ENCODE results near the gene UGT1A7.
"Not testable (repeated sequence)": the region's sequence is repeated elsewhere in the genome, so short reads cannot be mapped to it uniquely, and the experiment has no call there.

UGT1A7 gene

DNA sequence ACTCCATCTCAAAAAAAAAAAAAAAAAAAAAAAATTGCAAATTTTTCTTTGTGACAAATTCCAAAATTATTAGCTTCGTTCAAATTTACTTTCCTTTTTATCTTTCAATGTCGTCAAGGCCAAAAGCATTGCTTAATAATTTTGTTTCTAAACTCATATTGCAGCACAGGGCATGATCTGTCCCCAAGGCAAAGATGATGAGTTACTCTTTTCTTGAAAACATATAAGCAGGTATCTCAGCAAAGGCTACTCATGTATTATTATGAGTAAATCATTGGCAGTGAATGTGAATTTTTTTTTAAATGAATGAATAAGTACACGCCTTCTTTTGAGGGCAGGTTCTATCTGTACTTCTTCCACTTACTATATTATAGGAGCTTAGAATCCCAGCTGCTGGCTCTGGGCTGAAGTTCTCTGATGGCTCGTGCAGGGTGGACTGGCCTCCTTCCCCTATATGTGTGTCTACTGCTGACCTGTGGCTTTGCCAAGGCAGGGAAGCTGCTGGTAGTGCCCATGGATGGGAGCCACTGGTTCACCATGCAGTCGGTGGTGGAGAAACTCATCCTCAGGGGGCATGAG, at the start of gene UGT1A7:
Gene UGT1A7 (plus strand): TSS at position 381 of the 579 bp plus-strand sequence. CDS start 37 bp downstream, at position 418.
- ATAC-seq = no peak
- TF ChIP-seq PPARA (CRISPR knock-in tag; IDR thresholded peaks at IDR 0.05; ENCODE audit: borderline replicate concordance) (no peak), SNAI2 (CRISPR knock-in tag; IDR thresholded peaks at IDR 0.05) (no peak), BACH2 (CRISPR knock-in tag; IDR thresholded peaks at IDR 0.05; ENCODE audit: borderline replicate concordance) (no peak), ZC3H10 (CRISPR knock-in tag; IDR thresholded peaks at IDR 0.05) (no peak), ARNTL (CRISPR knock-in tag; IDR thresholded peaks at IDR 0.05; ENCODE audit: borderline replicate concordance, low read depth) (no peak)
- TF ChIP-seq, protein P1, sequence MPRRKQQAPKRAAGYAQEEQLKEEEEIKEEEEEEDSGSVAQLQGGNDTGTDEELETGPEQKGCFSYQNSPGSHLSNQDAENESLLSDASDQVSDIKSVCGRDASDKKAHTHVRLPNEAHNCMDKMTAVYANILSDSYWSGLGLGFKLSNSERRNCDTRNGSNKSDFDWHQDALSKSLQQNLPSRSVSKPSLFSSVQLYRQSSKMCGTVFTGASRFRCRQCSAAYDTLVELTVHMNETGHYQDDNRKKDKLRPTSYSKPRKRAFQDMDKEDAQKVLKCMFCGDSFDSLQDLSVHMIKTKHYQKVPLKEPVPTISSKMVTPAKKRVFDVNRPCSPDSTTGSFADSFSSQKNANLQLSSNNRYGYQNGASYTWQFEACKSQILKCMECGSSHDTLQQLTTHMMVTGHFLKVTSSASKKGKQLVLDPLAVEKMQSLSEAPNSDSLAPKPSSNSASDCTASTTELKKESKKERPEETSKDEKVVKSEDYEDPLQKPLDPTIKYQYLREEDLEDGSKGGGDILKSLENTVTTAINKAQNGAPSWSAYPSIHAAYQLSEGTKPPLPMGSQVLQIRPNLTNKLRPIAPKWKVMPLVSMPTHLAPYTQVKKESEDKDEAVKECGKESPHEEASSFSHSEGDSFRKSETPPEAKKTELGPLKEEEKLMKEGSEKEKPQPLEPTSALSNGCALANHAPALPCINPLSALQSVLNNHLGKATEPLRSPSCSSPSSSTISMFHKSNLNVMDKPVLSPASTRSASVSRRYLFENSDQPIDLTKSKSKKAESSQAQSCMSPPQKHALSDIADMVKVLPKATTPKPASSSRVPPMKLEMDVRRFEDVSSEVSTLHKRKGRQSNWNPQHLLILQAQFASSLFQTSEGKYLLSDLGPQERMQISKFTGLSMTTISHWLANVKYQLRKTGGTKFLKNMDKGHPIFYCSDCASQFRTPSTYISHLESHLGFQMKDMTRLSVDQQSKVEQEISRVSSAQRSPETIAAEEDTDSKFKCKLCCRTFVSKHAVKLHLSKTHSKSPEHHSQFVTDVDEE (CRISPR knock-in tag; IDR thresholded peaks at IDR 0.05) = no peak
- TF ChIP-seq, protein P2, sequence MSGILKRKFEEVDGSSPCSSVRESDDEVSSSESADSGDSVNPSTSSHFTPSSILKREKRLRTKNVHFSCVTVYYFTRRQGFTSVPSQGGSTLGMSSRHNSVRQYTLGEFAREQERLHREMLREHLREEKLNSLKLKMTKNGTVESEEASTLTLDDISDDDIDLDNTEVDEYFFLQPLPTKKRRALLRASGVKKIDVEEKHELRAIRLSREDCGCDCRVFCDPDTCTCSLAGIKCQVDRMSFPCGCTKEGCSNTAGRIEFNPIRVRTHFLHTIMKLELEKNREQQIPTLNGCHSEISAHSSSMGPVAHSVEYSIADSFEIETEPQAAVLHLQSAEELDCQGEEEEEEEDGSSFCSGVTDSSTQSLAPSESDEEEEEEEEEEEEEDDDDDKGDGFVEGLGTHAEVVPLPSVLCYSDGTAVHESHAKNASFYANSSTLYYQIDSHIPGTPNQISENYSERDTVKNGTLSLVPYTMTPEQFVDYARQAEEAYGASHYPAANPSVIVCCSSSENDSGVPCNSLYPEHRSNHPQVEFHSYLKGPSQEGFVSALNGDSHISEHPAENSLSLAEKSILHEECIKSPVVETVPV (CRISPR knock-in tag; IDR thresholded peaks at IDR 0.05) = no peak
- TF ChIP-seq, protein P3, sequence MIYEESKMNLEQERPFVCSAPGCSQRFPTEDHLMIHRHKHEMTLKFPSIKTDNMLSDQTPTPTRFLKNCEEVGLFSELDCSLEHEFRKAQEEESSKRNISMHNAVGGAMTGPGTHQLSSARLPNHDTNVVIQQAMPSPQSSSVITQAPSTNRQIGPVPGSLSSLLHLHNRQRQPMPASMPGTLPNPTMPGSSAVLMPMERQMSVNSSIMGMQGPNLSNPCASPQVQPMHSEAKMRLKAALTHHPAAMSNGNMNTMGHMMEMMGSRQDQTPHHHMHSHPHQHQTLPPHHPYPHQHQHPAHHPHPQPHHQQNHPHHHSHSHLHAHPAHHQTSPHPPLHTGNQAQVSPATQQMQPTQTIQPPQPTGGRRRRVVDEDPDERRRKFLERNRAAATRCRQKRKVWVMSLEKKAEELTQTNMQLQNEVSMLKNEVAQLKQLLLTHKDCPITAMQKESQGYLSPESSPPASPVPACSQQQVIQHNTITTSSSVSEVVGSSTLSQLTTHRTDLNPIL (CRISPR knock-in tag; IDR thresholded peaks at IDR 0.05; ENCODE audit: low read depth) = no peak

DNA sequence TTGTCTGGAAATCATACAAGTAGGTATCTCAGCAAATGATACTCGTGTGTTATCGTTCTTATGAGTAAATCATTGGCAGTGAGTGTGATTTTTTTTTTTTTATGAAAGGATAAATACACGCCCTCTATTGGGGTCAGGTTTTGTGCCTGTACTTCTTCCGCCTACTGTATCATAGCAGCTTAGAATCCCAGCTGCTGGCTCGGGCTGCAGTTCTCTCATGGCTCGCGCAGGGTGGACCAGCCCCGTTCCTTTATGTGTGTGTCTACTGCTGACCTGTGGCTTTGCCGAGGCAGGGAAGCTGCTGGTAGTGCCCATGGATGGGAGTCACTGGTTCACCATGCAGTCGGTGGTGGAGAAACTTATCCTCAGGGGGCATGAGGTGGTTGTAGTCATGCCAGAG, 45.4 kb upstream of the UGT1A7 start, which contains the start of gene UGT1A10:
Gene UGT1A10 (plus strand): TSS at position 143 of the 400 bp plus-strand sequence. CDS start 75 bp downstream, at position 218.
- ATAC-seq = not testable (repeated sequence)

DNA sequence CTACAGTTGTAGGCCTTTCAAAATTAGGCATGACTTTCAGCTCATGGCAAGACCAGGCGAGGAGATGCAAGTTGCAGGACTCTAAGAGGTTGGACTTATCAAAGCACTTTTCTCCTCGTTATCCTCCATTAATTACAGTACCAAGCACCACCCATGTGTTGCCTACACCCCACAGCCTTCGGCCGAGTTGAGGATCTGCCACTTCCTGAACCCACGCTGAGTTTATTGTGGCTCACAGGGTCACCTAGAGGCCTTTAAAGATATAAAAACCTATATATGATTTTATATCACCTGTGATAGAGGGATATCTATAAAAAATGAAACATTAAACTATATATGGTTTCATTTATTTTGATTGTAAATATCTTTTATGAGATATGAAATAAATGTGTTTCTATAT, 42.9 kb upstream of the UGT1A7 start:
- no peak for ATAC-seq
- TF ChIP-seq ISL1 (CRISPR knock-in tag; IDR thresholded peaks at IDR 0.05) (no peak), ZC3H10 (CRISPR knock-in tag; IDR thresholded peaks at IDR 0.05) (no peak), ZNF70 (CRISPR knock-in tag; IDR thresholded peaks at IDR 0.05) (no peak), ZNF565 (CRISPR knock-in tag; conservative IDR thresholded peaks at IDR 0.05; ENCODE audit: low read depth) (no peak), RARB (CRISPR knock-in tag; IDR thresholded peaks at IDR 0.05) (no peak), ARNTL (CRISPR knock-in tag; IDR thresholded peaks at IDR 0.05; ENCODE audit: borderline replicate concordance, low read depth) (no peak), OSR1 (CRISPR knock-in tag; IDR thresholded peaks at IDR 0.05) (no peak), TOX (CRISPR knock-in tag; IDR thresholded peaks at IDR 0.05; ENCODE audit: borderline replicate concordance) (no peak), SNAI2 (CRISPR knock-in tag; IDR thresholded peaks at IDR 0.05) (no peak), ZFP30 (CRISPR knock-in tag; IDR thresholded peaks at IDR 0.05) (no peak), BACH2 (CRISPR knock-in tag; IDR thresholded peaks at IDR 0.05; ENCODE audit: borderline replicate concordance) (no peak), ZNF8 (CRISPR knock-in tag; IDR thresholded peaks at IDR 0.05) (no peak), CSDC2 (CRISPR knock-in tag; IDR thresholded peaks at IDR 0.05) (no peak), TCF4 (CRISPR knock-in tag; IDR thresholded peaks at IDR 0.05; ENCODE audit: borderline replicate concordance) (no peak), ZFP3 (CRISPR knock-in tag; IDR thresholded peaks at IDR 0.05) (no peak), GLIS3 (CRISPR knock-in tag; IDR thresholded peaks at IDR 0.05) (no peak)
- TF ChIP-seq, protein P4, sequence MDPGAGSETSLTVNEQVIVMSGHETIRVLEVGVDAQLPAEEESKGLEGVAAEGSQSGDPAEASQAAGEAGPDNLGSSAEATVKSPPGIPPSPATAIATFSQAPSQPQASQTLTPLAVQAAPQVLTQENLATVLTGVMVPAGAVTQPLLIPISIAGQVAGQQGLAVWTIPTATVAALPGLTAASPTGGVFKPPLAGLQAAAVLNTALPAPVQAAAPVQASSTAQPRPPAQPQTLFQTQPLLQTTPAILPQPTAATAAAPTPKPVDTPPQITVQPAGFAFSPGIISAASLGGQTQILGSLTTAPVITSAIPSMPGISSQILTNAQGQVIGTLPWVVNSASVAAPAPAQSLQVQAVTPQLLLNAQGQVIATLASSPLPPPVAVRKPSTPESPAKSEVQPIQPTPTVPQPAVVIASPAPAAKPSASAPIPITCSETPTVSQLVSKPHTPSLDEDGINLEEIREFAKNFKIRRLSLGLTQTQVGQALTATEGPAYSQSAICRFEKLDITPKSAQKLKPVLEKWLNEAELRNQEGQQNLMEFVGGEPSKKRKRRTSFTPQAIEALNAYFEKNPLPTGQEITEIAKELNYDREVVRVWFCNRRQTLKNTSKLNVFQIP (CRISPR knock-in tag; IDR thresholded peaks at IDR 0.05; ENCODE audit: borderline replicate concordance, low read depth) = no peak
- TF ChIP-seq, protein P5, sequence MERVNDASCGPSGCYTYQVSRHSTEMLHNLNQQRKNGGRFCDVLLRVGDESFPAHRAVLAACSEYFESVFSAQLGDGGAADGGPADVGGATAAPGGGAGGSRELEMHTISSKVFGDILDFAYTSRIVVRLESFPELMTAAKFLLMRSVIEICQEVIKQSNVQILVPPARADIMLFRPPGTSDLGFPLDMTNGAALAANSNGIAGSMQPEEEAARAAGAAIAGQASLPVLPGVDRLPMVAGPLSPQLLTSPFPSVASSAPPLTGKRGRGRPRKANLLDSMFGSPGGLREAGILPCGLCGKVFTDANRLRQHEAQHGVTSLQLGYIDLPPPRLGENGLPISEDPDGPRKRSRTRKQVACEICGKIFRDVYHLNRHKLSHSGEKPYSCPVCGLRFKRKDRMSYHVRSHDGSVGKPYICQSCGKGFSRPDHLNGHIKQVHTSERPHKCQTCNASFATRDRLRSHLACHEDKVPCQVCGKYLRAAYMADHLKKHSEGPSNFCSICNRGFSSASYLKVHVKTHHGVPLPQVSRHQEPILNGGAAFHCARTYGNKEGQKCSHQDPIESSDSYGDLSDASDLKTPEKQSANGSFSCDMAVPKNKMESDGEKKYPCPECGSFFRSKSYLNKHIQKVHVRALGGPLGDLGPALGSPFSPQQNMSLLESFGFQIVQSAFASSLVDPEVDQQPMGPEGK (CRISPR knock-in tag; IDR thresholded peaks at IDR 0.05; ENCODE audit: borderline replicate concordance) = no peak
- TF ChIP-seq, protein P1 (CRISPR knock-in tag; IDR thresholded peaks at IDR 0.05) = no peak
- TF ChIP-seq, protein P2 (CRISPR knock-in tag; IDR thresholded peaks at IDR 0.05) = no peak
